SK-N-SH treated with all-trans-retinoic acid at 6 μM for 48 hours (cell line): Measurements from ENCODE around the gene PPP2R2C.

Experiments
- ATAC-seq: fragments of 200-7000 bp; cut with Tn5 transposase; 3 replicates; pipeline ENCODE4 v1.9.1; 2020; ENCODE audit warnings: mild to moderate bottlenecking, moderate library complexity
- ARNTL ChIP-seq: fragments of 450-650 bp; formaldehyde crosslinking; IDR thresholded peaks from 2 replicates; pipeline ENCODE4 v1.5.0; 2020; ENCODE audit warnings: low read depth, mild to moderate bottlenecking, moderate library complexity, borderline replicate concordance
- BACH2 ChIP-seq: fragments of 250-450 bp; sonication (Bioruptor Pico); IDR thresholded peaks from 2 replicates; pipeline ENCODE4 v1.9.0; 2021; ENCODE audit warnings: mild to moderate bottlenecking, borderline replicate concordance
- CREB5 ChIP-seq: fragments of 250-450 bp; sonication (Bioruptor Pico); IDR thresholded peaks from 2 replicates; pipeline ENCODE4 v1.5.1; 2020; ENCODE audit warnings: low read depth, mild to moderate bottlenecking, moderate library complexity
- CSDC2 ChIP-seq: fragments of 250-450 bp; sonication (Bioruptor Pico); IDR thresholded peaks from 2 replicates; pipeline ENCODE4 v1.5.0; 2020; ENCODE audit warnings: mild to moderate bottlenecking, moderate library complexity
- CSRNP3 ChIP-seq: fragments of 250-450 bp; sonication (Bioruptor Pico); IDR thresholded peaks from 2 replicates; pipeline ENCODE4 v1.5.1; 2021; ENCODE audit warnings: mild to moderate bottlenecking, moderate library complexity
- ESRRG ChIP-seq: fragments of 250-450 bp; sonication (Bioruptor Pico); IDR thresholded peaks from 2 replicates; pipeline ENCODE4 v1.6.1; 2021; ENCODE audit warnings: mild to moderate bottlenecking
- GLIS3 ChIP-seq: fragments of 250-450 bp; sonication (Bioruptor Pico); IDR thresholded peaks from 2 replicates; pipeline ENCODE4 v1.5.0; 2020; ENCODE audit warnings: mild to moderate bottlenecking, moderate library complexity
- ISL1 ChIP-seq: fragments of 250-450 bp; sonication (Bioruptor Pico); IDR thresholded peaks from 2 replicates; pipeline ENCODE4 v2.1.2; 2022; ENCODE audit warnings: mild to moderate bottlenecking, moderate library complexity
- OSR1 ChIP-seq: fragments of 250-450 bp; sonication (Bioruptor Pico); IDR thresholded peaks from 2 replicates; pipeline ENCODE4 v1.8.0; 2022; ENCODE audit warnings: moderate library complexity, mild to moderate bottlenecking, inconsistent platforms
- PATZ1 ChIP-seq: fragments of 250-450 bp; sonication (Bioruptor Pico); IDR thresholded peaks from 2 replicates; pipeline ENCODE4 v1.8.0; 2020; ENCODE audit warnings: mild to moderate bottlenecking, moderate library complexity, borderline replicate concordance
- POU6F1 ChIP-seq: fragments of 250-450 bp; sonication (Bioruptor Pico); IDR thresholded peaks from 2 replicates; pipeline ENCODE4 v1.8.0; 2021; ENCODE audit warnings: low read depth, mild to moderate bottlenecking, moderate library complexity, borderline replicate concordance
- PPARA ChIP-seq: fragments of 250-450 bp; sonication (Bioruptor Pico); IDR thresholded peaks from 2 replicates; pipeline ENCODE4 v1.5.0; 2020; ENCODE audit warnings: mild to moderate bottlenecking, borderline replicate concordance
- RARB ChIP-seq: fragments of 250-450 bp; sonication (Bioruptor Pico); IDR thresholded peaks from 2 replicates; pipeline ENCODE4 v1.8.0; 2021; ENCODE audit warnings: mild to moderate bottlenecking, moderate library complexity
- SNAI2 ChIP-seq: fragments of 250-450 bp; sonication (Bioruptor Pico); IDR thresholded peaks from 2 replicates; pipeline ENCODE4 v1.5.0; 2020; ENCODE audit warnings: mild to moderate bottlenecking, moderate library complexity
- TCF4 ChIP-seq: fragments of 250-450 bp; sonication (Bioruptor Pico); IDR thresholded peaks from 2 replicates; pipeline ENCODE4 v1.8.0; 2021; ENCODE audit warnings: mild to moderate bottlenecking, moderate library complexity, borderline replicate concordance
- TOX ChIP-seq: fragments of 250-450 bp; sonication (Bioruptor Pico); IDR thresholded peaks from 2 replicates; pipeline ENCODE4 v1.8.0; 2021; ENCODE audit warnings: mild to moderate bottlenecking, moderate library complexity, borderline replicate concordance
- TSHZ2 ChIP-seq: fragments of 250-450 bp; sonication (Bioruptor Pico); IDR thresholded peaks from 2 replicates; pipeline ENCODE4 v1.5.0; 2020; ENCODE audit warnings: mild to moderate bottlenecking, moderate library complexity
- ZC3H10 ChIP-seq: fragments of 250-450 bp; sonication (Bioruptor Pico); IDR thresholded peaks from 2 replicates; pipeline ENCODE4 v1.5.1; 2021; ENCODE audit warnings: mild to moderate bottlenecking, moderate library complexity
- ZFP3 ChIP-seq: fragments of 250-450 bp; sonication (Bioruptor Pico); IDR thresholded peaks from 2 replicates; pipeline ENCODE4 v1.5.0; 2020; ENCODE audit warnings: mild to moderate bottlenecking, moderate library complexity
- ZNF565 ChIP-seq: fragments of 450-650 bp; formaldehyde crosslinking; conservative IDR thresholded peaks from 2 replicates; pipeline ENCODE4 v1.5.0; 2020; ENCODE audit warnings: low read depth, mild to moderate bottlenecking, moderate library complexity
- ZNF70 ChIP-seq: fragments of 450-650 bp; formaldehyde crosslinking; IDR thresholded peaks from 2 replicates; pipeline ENCODE4 v1.5.0; 2020; ENCODE audit warnings: mild to moderate bottlenecking, moderate library complexity
- ZNF8 ChIP-seq: fragments of 450-650 bp; formaldehyde crosslinking; IDR thresholded peaks from 2 replicates; pipeline ENCODE4 v1.5.0; 2020; ENCODE audit warnings: mild to moderate bottlenecking, moderate library complexity

Gene PPP2R2C

GRCh38 chr4:6340446-6341015, 131.9 kb downstream of the PPP2R2C start:
- TF ChIP-seq ZNF8 (CRISPR knock-in tag) (no peak), ZNF565 (CRISPR knock-in tag) (no peak), CSDC2 (CRISPR knock-in tag) (no peak), BACH2 (CRISPR knock-in tag) (no peak), GLIS3 (no peak), ZC3H10 (CRISPR knock-in tag) (no peak), ISL1 (CRISPR knock-in tag) (no peak), PPARA (no peak), TCF4 (CRISPR knock-in tag) (no peak), ZFP3 (CRISPR knock-in tag) (no peak), SNAI2 (CRISPR knock-in tag) (no peak), ESRRG (CRISPR knock-in tag) (no peak), OSR1 (CRISPR knock-in tag) (no peak), TOX (CRISPR knock-in tag) (no peak), ARNTL (CRISPR knock-in tag) (no peak), TSHZ2 (CRISPR knock-in tag) (no peak), ZNF70 (no peak)
- TF ChIP-seq, all 23 proteins: peak for 0
- no peak for ATAC-seq

GRCh38 chr4:6339818-6340445, 132.5 kb downstream of the PPP2R2C start:
- no peak for ATAC-seq
- TF ChIP-seq OSR1 (CRISPR knock-in tag) (no peak), ZNF70 (no peak), ZC3H10 (CRISPR knock-in tag) (no peak), ARNTL (CRISPR knock-in tag) (no peak), PPARA (no peak), RARB (CRISPR knock-in tag) (no peak), PATZ1 (CRISPR knock-in tag) (no peak), TCF4 (CRISPR knock-in tag) (no peak), ZNF8 (CRISPR knock-in tag) (no peak), ZFP3 (CRISPR knock-in tag) (no peak), POU6F1 (no peak)

GRCh38 chr4:6338951-6339817, 133.2 kb downstream of the PPP2R2C start:
- no peak for ATAC-seq
- TF ChIP-seq CSRNP3: no peak
- TF ChIP-seq PPARA: no peak
- TF ChIP-seq SNAI2 (CRISPR knock-in tag): no peak
- TF ChIP-seq CREB5 (CRISPR knock-in tag): no peak
- no peak for TF ChIP-seq GLIS3
- TF ChIP-seq ZFP3 (CRISPR knock-in tag): peak; percentile 82
- no peak for TF ChIP-seq ARNTL (CRISPR knock-in tag)
- no peak for TF ChIP-seq TCF4 (CRISPR knock-in tag)
